Large intestine (tissue), 3 donors: ENCODE measurements around the gene CEP192. TPM values are rescaled to one million over a fixed set of nuclear protein-coding genes. Genes with fewer than 3 reads are reported as not detected.

Experiments used
- DNase-seq, 2 donors: peaks; one replicate each; pipeline versions ENCODE4 v3.0.0 to v3.0.0-alpha.2; 2013
- H3K27ac ChIP-seq: one replicate; pipeline ENCODE4 v1.5.1; 2013; ENCODE audit warnings: low read length
- H3K27me3 ChIP-seq: 2 replicates; pipeline ENCODE4 v1.6.1; 2013; ENCODE audit warnings: low read length; ENCODE audit not compliant: control insufficient read depth, insufficient read depth
- H3K36me3 ChIP-seq: 2 replicates; pipeline ENCODE4 v1.6.1; 2013; ENCODE audit warnings: low read length; ENCODE audit not compliant: control insufficient read depth, insufficient read depth
- H3K4me1 ChIP-seq: one replicate; pipeline ENCODE4 v1.6.1; 2013; ENCODE audit warnings: low read length; ENCODE audit not compliant: control insufficient read depth, insufficient read depth
- H3K4me3 ChIP-seq: one replicate; pipeline ENCODE4 v1.5.1; 2013; ENCODE audit warnings: low read length
- H3K9me3 ChIP-seq: one replicate; pipeline ENCODE4 v1.6.1; 2013; ENCODE audit warnings: mild to moderate bottlenecking, low read depth, low read length, moderate library complexity; ENCODE audit not compliant: control insufficient read depth
- WGBS: methylation state at CpG from one replicate; pipeline ENCODE4 v1.1.5; 2013; ENCODE audit warnings: low lambda C conversion rate; ENCODE audit not compliant: insufficient coverage; 5-methylcytosine and 5-hydroxymethylcytosine counted together
- polyA plus RNA-seq: library from polyadenylated mRNA; unstranded; fragments of 120-200 nt; gene quantifications from one replicate; pipeline ENCODE4 v1.2.1, GENCODE V29; 2013

The CEP192 gene
- polyA plus RNA-seq, 1 donor = 27.9 TPM

DNA sequence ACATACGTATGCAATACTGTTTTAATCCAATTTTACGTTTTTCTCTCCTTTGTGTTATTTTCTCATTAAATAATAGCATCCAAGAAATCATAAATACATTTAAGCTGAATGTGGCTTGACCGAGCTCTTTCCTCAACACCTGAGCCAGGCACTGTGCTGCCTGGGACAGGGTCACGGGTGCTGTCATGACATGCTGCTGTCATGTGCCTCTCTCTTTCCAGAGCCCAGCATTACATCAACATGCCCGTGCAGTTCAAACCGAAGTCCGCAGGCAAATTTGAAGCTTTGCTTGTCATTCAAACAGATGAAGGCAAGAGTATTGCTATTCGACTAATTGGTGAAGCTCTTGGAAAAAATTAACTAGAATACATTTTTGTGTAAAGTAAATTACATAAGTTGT, 133.2 kb downstream of the CEP192 start:
- no peak for DNase-seq
- no peaks in the 10 kb centered on the region for H3K27me3 ChIP-seq
- 90% methylated on average over 6 of the region's 8 CpGs for WGBS
- H3K4me3 ChIP-seq = no peak overlapping the region
- H3K9me3 ChIP-seq = no peaks in the 10 kb centered on the region
- peaks cover 17% of the 10 kb centered on the region for H3K36me3 ChIP-seq
- H3K27ac ChIP-seq = no peak overlapping the region
- no peaks in the 10 kb centered on the region for H3K4me1 ChIP-seq

DNA sequence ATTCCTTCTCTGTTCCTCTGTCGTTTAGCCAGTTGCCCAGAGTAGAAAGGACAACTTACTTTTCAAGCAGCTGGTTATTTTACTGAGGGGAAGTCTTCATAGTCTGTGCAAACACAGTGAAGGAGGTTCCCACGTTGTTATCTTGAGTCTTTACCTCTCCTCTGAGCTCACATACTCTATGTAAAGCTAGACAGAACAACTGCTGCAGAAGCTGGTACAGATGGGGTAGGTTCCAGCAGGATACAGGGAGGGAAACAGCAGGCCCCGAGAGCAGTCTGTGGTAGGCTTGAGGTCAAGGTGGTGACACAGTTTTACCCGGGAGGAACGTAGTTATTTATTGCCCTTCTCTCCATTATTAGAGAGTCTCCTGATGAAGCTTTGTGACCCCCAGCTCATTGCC, 134.0 kb downstream of the CEP192 start:
- no peaks in the 10 kb centered on the region for H3K9me3 ChIP-seq
- H3K4me1 ChIP-seq = no peaks in the 10 kb centered on the region
- DNase-seq = no peak
- no peak overlapping the region for H3K27ac ChIP-seq
- H3K4me3 ChIP-seq = no peak overlapping the region
- H3K27me3 ChIP-seq = no peaks in the 10 kb centered on the region
- 17% methylated on average over 1 of the region's 5 CpGs for WGBS
- peaks cover 17% of the 10 kb centered on the region for H3K36me3 ChIP-seq

DNA sequence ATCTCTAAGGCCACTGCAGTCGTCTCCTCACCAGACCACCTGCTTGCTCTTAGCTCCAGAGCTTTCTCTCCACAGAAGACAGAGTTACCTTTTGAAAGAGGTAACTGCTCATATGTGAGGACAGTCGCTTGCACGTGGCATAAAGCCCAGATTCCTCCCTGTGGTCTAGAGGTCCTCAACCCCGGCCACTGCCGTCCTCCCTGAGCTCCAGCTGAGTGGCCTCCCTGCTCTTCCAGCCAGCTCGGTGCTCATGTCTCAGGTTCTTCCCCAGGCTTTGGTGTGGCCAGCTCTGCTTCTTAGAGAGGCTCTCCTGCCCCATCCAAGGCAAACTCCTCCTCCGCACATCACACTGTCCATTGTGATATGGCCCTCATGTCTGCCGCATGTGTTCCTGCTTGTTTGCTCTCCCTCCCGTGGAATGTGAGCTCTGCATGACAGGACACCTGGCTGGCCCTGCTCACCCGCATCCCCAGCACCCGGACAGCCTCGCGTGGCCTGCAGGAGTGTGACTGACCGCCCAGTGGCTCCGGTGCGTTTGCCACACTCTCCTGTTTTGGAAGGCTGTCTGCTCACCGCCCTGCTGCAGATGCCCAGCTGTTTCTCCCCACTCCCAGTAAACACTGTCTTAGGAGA, 135.9 kb downstream of the CEP192 start:
- no peak for DNase-seq
- H3K9me3 ChIP-seq = no peaks in the 10 kb centered on the region
- H3K27ac ChIP-seq = no peak overlapping the region
- no CpG with 5 or more reads among the region's 17 CpGs for WGBS
- H3K4me3 ChIP-seq = no peak overlapping the region
- no peaks in the 10 kb centered on the region for H3K4me1 ChIP-seq
- H3K36me3 ChIP-seq = peaks cover 10% of the 10 kb centered on the region
- H3K27me3 ChIP-seq = no peaks in the 10 kb centered on the region

DNA sequence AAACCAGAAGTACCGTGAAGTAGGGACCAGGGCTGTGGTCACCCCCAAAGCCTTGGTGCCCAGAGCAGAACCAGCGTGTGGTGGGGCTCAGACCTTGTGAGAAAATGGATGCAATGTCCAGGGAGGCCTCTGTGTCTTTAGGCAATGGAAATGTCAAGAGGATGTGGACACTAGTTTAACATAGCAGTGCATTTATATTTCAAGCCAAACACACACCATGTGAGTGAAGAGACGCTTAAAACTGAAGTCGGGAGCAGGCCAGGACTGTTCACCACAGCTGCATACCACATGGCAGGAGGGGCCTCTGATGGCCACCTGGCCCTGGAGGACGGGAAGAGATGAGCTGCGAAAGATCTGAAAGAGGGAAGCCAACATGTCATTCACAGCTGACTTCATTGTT, 140.1 kb downstream of the CEP192 start:
- Histone ChIP-seq H3K36me3 (peaks cover 7% of the 10 kb centered on the region), H3K4me3 (no peak overlapping the region), H3K9me3 (peaks cover 8% of the 10 kb centered on the region), H3K4me1 (no peaks in the 10 kb centered on the region), H3K27me3 (peaks cover 12% of the 10 kb centered on the region), H3K27ac (no peak overlapping the region)
- DNase-seq = no peak
- WGBS = no CpG with 5 or more reads among the region's 6 CpGs

DNA sequence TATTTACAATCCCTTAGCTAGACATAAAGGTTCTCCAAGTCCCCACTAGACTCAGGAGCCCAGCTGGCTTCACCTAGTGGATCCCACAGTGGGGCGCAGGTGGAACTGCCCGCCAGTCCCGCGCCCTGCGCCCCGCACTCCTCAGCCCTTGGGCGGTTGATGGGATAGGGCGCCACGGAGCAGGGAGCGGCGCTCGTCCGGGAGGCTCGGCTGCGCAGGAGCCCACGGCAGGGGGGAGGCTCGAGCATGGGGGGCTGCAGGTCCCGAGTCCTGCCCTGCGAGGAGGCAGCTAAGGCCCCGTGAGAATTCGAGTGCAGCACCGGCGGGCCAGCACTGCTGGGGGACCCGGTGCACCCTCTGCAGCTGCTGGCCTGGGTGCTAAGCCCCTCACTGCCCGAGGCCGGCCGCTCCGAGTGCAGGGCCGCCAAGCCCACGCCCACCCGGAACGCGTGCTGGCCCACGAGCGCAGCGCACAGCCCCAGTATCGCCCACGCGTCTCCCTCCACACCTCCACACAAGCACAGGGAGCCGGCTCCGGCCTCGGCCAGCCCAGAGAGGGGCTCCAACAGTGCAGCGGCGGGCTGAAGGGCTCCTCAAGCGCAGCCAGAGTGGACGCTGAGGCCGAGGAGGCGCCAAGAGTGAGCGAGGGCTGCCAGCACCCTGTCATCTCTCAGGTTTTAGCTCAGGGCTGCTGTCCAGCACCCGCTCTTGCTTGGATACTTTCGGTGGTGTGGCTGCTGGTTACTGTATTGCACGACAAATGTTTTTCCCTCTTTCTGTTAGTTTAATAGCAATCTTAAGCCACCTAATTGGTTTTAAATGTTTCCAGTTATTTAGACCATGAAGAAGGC, 143.6 kb downstream of the CEP192 start:
- 100% methylated on average over 1 of the region's 52 CpGs for WGBS
- DNase-seq = no peak
- no peak overlapping the region for H3K4me3 ChIP-seq
- peaks cover 19% of the 10 kb centered on the region for H3K9me3 ChIP-seq
- peaks cover 33% of the 10 kb centered on the region for H3K27me3 ChIP-seq
- no peaks in the 10 kb centered on the region for H3K36me3 ChIP-seq
- no peak overlapping the region for H3K27ac ChIP-seq
- H3K4me1 ChIP-seq = peaks cover 4% of the 10 kb centered on the region

DNA sequence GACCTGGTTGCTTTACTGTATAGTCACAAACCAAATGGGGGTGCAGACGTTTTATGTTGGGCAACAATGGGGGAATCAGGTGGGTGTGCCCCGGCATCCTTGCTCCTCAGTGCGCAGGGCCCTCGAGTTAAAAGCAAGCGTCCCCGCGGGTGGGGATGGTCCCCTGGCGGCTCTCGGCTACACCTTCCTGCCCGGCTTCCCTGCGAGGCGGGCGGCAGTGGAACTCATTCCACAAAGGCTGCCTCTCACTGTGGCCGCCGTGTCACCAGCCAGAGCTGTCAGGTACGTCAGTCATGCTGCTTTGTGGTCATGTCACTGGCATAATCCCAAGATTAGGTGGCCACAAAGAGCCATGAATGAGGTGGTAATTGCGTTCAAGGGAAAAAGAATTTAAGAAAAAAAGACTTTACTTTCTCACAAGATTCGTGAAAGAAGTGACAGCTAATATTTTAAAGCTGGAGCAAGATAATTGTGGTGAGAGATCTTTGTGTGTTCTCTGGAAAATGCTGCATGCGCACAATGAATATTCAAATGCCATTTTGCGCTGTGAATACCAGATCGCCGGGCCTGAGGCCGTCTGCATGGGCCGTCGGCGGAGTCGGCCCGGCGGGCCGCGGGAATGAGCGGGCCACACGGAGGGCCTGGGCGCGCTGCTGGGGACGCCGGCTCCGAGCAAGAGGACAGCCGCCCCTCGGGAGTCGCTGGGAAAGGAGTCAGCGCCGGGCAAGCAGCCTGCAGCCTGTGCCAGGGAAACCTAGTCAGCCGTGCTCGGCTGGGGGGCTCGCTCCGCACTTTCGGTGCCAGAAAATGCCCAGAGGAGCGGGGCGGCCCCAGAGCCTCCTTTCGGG, 145.1 kb downstream of the CEP192 start:
- Histone ChIP-seq H3K4me3 (peak overlapping the region; percentile 53), H3K4me1 (peaks cover 4% of the 10 kb centered on the region), H3K9me3 (peaks cover 19% of the 10 kb centered on the region), H3K27me3 (peaks cover 35% of the 10 kb centered on the region), H3K27ac (no peak overlapping the region), H3K36me3 (no peaks in the 10 kb centered on the region)
- peak in 1 of 2 donors; percentile 29 for DNase-seq
- 40% methylated on average over 1 of the region's 51 CpGs for WGBS

DNA sequence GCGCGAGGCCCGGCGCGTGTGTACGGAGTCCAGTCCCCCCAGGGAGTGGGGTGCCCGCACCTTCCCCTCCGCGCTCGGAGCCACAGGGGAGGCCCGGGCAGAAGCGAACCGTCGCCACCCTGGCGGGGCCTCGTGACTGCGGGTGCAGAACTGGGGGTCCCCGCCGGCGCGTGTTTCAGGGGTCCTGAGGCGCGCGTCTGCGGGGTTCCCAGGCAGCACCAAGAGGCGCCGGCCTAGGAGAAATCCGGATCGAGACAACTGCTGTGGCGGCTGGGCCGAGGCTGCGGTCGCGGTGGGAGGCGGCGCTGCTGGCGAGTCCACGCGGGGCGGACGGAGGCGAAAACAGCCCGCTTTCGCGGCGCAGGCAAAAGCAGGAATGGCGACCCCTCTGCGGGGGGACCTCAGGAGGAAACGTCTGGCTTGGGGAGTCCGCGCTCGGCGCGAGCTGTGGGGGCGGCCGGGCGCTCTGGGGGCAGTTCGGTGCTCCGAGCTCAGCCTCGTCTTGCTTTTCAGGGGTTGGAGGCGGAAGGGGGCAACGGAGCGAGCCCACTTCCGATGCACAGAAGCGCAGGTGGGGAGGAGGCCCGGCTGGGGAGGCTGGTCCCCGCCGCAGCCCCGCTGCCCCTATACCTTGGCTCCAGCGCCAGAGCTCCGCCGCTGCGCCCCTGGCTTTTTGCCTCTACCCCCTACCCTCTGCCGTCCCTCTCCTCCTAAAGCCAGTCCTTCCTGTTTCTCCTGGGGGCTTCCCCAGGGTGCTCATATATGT, 145.9 kb downstream of the CEP192 start:
- peaks cover 35% of the 10 kb centered on the region for H3K27me3 ChIP-seq
- peak overlapping the region; percentile 53 for H3K4me3 ChIP-seq
- peak in 1 of 2 donors; percentile 33 for DNase-seq
- no CpG with 5 or more reads among the region's 74 CpGs for WGBS
- peaks cover 4% of the 10 kb centered on the region for H3K4me1 ChIP-seq
- H3K27ac ChIP-seq = peak overlapping the region; percentile 20
- peaks cover 19% of the 10 kb centered on the region for H3K9me3 ChIP-seq
- H3K36me3 ChIP-seq = no peaks in the 10 kb centered on the region

DNA sequence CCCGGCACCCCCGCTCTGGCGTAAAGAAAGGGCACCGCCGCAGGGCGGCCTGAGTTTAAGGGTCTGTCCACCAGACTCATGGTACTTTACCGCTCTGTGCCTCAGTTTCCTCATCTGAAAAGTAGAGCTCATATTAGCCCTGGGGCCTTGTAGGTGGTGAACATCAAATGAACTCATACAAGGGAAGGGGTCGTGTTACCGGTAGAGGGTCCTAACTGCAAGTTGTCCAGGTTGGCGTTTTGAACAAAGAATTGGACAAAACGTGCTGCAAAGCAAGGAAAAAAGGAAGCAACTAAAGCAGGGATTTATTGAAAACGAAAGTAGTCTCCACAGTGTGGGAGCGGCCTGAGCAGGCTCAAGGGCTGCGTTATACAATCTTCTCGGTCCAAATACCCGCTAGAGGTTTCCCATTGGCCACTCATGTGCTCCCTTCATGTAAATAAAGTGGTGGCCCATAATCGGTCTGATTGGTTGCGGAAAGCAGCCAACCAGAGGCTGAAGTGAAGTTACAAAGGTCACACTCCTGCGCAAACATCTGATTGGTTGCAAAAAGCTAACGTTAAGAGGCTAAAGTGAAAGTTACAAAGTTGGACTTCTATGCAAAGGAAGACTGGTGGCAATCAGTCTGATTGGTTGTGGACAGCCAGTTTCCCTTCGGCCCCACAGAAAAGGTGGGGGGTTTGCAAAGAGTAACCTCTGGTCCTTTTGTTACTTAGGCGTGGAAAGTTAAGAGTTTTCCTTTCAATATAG, 146.7 kb downstream of the CEP192 start:
- Histone ChIP-seq H3K9me3 (peaks cover 19% of the 10 kb centered on the region), H3K4me3 (peak overlapping the region; percentile 53), H3K27me3 (peaks cover 35% of the 10 kb centered on the region), H3K27ac (peak overlapping the region; percentile 20), H3K36me3 (no peaks in the 10 kb centered on the region), H3K4me1 (peaks cover 4% of the 10 kb centered on the region)
- WGBS = 86% methylated on average over 2 of the region's 22 CpGs
- DNase-seq = peak; percentile 29 to 63

DNA sequence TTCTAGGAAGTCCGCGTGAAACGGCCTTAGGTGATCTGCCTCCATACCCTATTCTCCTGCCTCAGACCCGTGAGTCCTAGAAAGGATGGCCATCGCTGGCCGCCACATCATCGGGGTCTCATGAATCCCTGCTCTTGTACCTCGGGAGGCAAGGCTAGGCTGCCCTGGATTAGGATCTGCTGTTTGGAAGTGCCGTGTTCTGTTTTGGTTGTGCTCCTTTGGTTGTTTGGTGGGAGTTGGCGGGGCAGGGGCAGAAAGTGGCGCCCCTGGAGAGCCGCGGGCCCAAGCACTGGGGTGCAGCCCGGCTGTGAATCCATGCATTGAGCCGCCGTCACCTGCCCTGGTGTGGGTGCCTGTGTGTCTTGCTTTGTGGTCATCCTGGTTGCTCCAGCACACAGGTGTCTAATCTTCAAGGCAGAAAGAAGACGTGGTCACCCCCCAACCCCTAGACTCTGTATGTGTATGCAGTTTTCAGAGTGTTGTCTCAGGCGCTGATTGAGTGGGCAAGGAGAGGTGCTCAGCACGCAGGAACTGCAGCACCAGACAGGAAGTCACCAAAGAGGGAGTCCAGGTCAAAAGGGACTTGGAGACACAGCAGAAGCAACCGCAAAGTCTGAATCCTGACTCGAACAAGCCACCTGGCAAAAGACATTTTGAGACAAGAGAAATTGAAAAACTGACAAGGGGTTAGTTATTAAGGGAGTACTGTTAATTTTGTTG, 147.4 kb downstream of the CEP192 start:
- H3K4me1 ChIP-seq = peaks cover 4% of the 10 kb centered on the region
- H3K27ac ChIP-seq = no peak overlapping the region
- no peak overlapping the region for H3K4me3 ChIP-seq
- DNase-seq = no peak
- no peaks in the 10 kb centered on the region for H3K36me3 ChIP-seq
- 100% methylated on average over 1 of the region's 21 CpGs for WGBS
- peaks cover 19% of the 10 kb centered on the region for H3K9me3 ChIP-seq
- H3K27me3 ChIP-seq = peaks cover 35% of the 10 kb centered on the region
